Epithelial cell of proximal tubule (primary cell): ENCODE measurements around the gene C1S. TPM values are rescaled to one million over a fixed set of nuclear protein-coding genes. Genes with fewer than 3 reads are reported as not detected.

Experiments used
- DNase-seq: peaks from one replicate; pipeline ENCODE4 v3.0.0-alpha.2; 2011; ENCODE audit warnings: low read depth
- H3K4me3 ChIP-seq: 2 replicates; pipeline ENCODE4 v1.5.1; 2011; ENCODE audit warnings: low read depth, mild to moderate bottlenecking, low read length
- CTCF ChIP-seq: conservative IDR thresholded peaks from 2 replicates; pipeline ENCODE4 v1.5.1; 2012; ENCODE audit warnings: low read depth, mild to moderate bottlenecking, low read length
- total RNA-seq: library from RNA; depleted of rRNA; stranded (reverse); fragments of >200 nt; gene quantifications from 2 replicates; pipeline ENCODE4 v1.2.3, GENCODE V29; 2015

C1S gene
- total RNA-seq, 1 donor from 2014 or later = 1.3 TPM

DNA sequence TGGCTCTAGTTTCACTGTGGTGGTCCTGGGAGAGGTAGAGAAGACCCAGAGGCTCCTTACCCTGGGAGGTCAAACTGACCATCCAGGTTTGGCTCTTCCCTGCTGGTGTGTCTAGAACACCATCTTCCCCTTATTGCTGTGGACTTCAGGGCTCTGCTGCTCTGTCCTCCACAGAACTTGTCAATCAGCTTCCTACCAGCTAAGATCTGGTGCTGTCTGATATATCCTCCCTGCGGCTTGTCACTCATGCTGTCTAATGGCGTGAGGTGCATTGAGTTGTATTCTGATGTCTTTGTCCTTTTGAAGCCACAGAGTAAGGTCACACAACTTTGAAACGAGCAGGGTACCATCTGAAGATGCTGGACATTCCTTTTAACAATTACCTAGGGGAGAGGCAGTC lies 55.7 kb downstream of the C1S start:
- no peak for DNase-seq
- H3K4me3 ChIP-seq = no peak overlapping the region
- no peak for TF ChIP-seq CTCF

DNA sequence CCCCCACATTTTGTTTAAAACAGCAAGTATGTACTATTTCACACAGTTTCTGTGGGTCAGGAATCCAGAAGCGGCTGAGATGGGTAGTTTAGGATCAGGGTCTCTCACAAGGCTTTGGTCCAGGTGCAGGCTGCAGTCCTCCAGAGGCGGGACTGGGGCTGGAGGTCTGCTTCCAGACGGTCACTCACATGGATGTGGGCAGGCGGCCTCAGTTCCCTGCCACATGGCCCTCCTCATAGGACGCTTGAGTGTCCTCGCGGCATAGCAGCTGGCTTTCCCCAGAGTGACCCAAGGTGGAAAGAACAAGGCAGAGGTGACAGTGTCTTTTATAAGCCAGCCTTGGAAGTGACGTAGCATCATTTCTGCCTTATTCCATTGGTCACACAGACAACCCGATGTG lies 56.4 kb downstream of the C1S start:
- no peak for TF ChIP-seq CTCF
- DNase-seq = no peak
- no peak overlapping the region for H3K4me3 ChIP-seq

GRCh38 chr12:7117670-7118069 lies 57.2 kb downstream of the C1S start:
- no peak for TF ChIP-seq CTCF
- no peak for DNase-seq

GRCh38 chr12:7118881-7119280 lies 58.4 kb downstream of the C1S start:
- TF ChIP-seq CTCF = no peak

More at GRCh38 chr12:7117670-7118069, 57.2 kb downstream of the C1S start:
- H3K4me3 ChIP-seq = no peak overlapping the region

GRCh38 chr12:7120166-7120565 lies 59.6 kb downstream of the C1S start:
- DNase-seq = no peak
- no peak for TF ChIP-seq CTCF

More at GRCh38 chr12:7118881-7119280, 58.4 kb downstream of the C1S start:
- no peak overlapping the region for H3K4me3 ChIP-seq
- DNase-seq = no peak

More at GRCh38 chr12:7120166-7120565, 59.6 kb downstream of the C1S start:
- H3K4me3 ChIP-seq = no peak overlapping the region

Other genes with a start within 250 kb of the C1S start
- 1.0 and 1.2 TPM in 2 replicates for gene GPR162, start 238.9 kb upstream of the C1S start, total RNA-seq
- 19.1 and 30.4 TPM in 2 replicates for gene P3H3, start 232.3 kb upstream of the C1S start, total RNA-seq
- 0.29 and 4.2 TPM in 2 replicates for gene GNB3, start 219.8 kb upstream of the C1S start, total RNA-seq
- 85.0 and 97.4 TPM in 2 replicates for gene CDCA3, start 209.4 kb upstream of the C1S start, total RNA-seq
- 60.5 and 83.8 TPM in 2 replicates for gene USP5, start 208.6 kb upstream of the C1S start, total RNA-seq
- 1,445 and 2,208 TPM in 2 replicates for gene TPI1, start 193.2 kb upstream of the C1S start, total RNA-seq
- gene SPSB2, start 187.4 kb upstream of the C1S start, total RNA-seq = 9.5 and 17.2 TPM in 2 replicates
- 3.8 and 14.5 TPM in 2 replicates for gene LRRC23, start 155.9 kb upstream of the C1S start, total RNA-seq
- gene ENO2, start 146.1 kb upstream of the C1S start, total RNA-seq = 47.4 and 97.0 TPM in 2 replicates
- 17.9 and 19.0 TPM in 2 replicates for gene ATN1, start 132.8 kb upstream of the C1S start, total RNA-seq
- not detected in 2 replicates for gene RNU7-1, start 116.9 kb upstream of the C1S start, total RNA-seq
- gene C12orf57, start 116.7 kb upstream of the C1S start, total RNA-seq = 163 and 174 TPM in 2 replicates
- gene PTPN6, start 109.4 kb upstream of the C1S start, total RNA-seq = 21.8 and 37.5 TPM in 2 replicates
- gene PHB2, start 90.1 kb upstream of the C1S start, total RNA-seq = 287 and 559 TPM in 2 replicates
- gene EMG1, start 89.8 kb upstream of the C1S start, total RNA-seq = 81.5 and 138 TPM in 2 replicates
- gene LPCAT3, start 42.2 kb upstream of the C1S start, total RNA-seq = 14.9 and 27.1 TPM in 2 replicates
- gene C1R, start 31.7 kb downstream of the C1S start, total RNA-seq = 2.1 and 2.5 TPM in 2 replicates
- gene C1RL, start 48.5 kb downstream of the C1S start, total RNA-seq = 11.2 and 11.3 TPM in 2 replicates
- gene RBP5, start 68.2 kb downstream of the C1S start, total RNA-seq = not detected in 2 replicates
- 25.2 and 57.5 TPM in 2 replicates for gene CLSTN3, start 69.7 kb downstream of the C1S start, total RNA-seq
- 14.4 and 20.0 TPM in 2 replicates for gene PEX5, start 129.0 kb downstream of the C1S start, total RNA-seq
- not detected in 2 replicates for gene ACSM4, start 243.4 kb downstream of the C1S start, total RNA-seq